Endothelial cell (in vitro differentiated cells): Measurements from ENCODE around the gene PLTP. TPM values are rescaled to one million over a fixed set of nuclear protein-coding genes. Genes with fewer than 3 reads are reported as not detected.

Source experiments
- DNase-seq: peaks from one replicate; pipeline ENCODE4 v3.0.0; 2021; ENCODE audit warnings: low spot score
- H3K27ac Mint-ChIP-seq: one replicate; pipeline ENCODE4 v1.8.0; 2021; ENCODE audit warnings: mixed read lengths, inconsistent platforms; ENCODE audit not compliant: unreplicated experiment
- H3K27me3 Mint-ChIP-seq: one replicate; pipeline ENCODE4 v1.8.0; 2021; ENCODE audit warnings: mild to moderate bottlenecking, moderate library complexity, mixed read lengths, inconsistent platforms; ENCODE audit not compliant: unreplicated experiment
- H3K36me3 Mint-ChIP-seq: one replicate; pipeline ENCODE4 v1.8.0; 2021; ENCODE audit warnings: mild to moderate bottlenecking, low read depth, mixed read lengths, inconsistent platforms; ENCODE audit not compliant: unreplicated experiment
- H3K4me1 Mint-ChIP-seq: one replicate; pipeline ENCODE4 v1.8.0; 2021; ENCODE audit warnings: mild to moderate bottlenecking, mixed read lengths, inconsistent platforms; ENCODE audit not compliant: unreplicated experiment
- H3K4me3 Mint-ChIP-seq: one replicate; pipeline ENCODE4 v1.8.0; 2021; ENCODE audit warnings: mild to moderate bottlenecking, mixed read lengths, inconsistent platforms; ENCODE audit not compliant: unreplicated experiment
- H3K9me3 Mint-ChIP-seq: one replicate; pipeline ENCODE4 v1.8.0; 2021; ENCODE audit warnings: mixed read lengths, inconsistent platforms; ENCODE audit not compliant: unreplicated experiment
- CTCF ChIP-seq: fragments of 200-600 bp; sonication (generic); IDR thresholded peaks from one replicate; pipeline ENCODE4 v1.5.0; 2021; ENCODE audit warnings: antibody characterized with exemption; ENCODE audit not compliant: unreplicated experiment
- total RNA-seq: library from RNA; stranded (reverse); fragmentation: NEBNext Ultra II Directional; extraction: Animal tissue kit (Norgen Biotek cat#: 25700); gene quantifications from one replicate; pipeline ENCODE4 v1.2.1, GENCODE V29; 2021; ENCODE audit not compliant: unreplicated experiment

The PLTP gene
- total RNA-seq, 1 donor from 2014 or later: 41.3 TPM

GRCh38 chr20:45850926-45851325, 61.0 kb downstream of the PLTP start:
- no peak overlapping the region for H3K27ac Mint-ChIP-seq
- H3K4me3 Mint-ChIP-seq: peak overlapping the region; percentile 40
- H3K36me3 Mint-ChIP-seq: peaks cover 32% of the 10 kb centered on the region
- H3K9me3 Mint-ChIP-seq: no peaks in the 10 kb centered on the region
- no peak for DNase-seq
- H3K27me3 Mint-ChIP-seq: peaks cover 4% of the 10 kb centered on the region
- H3K4me1 Mint-ChIP-seq: peaks cover 3% of the 10 kb centered on the region
- no peak for TF ChIP-seq CTCF

- Mint-ChIP-seq H3K4me3 (peak overlapping the region; percentile 40), H3K27ac (no peak overlapping the region)
These were observed 61.7 kb downstream of the PLTP start for GRCh38 chr20:45850238-45850637.

GRCh38 chr20:45848969-45849582, 62.9 kb downstream of the PLTP start:
- H3K27ac Mint-ChIP-seq: no peak overlapping the region
- no peak for DNase-seq
- peaks cover 37% of the 10 kb centered on the region for H3K36me3 Mint-ChIP-seq
- H3K4me1 Mint-ChIP-seq: no peaks in the 10 kb centered on the region
- H3K27me3 Mint-ChIP-seq: peaks cover 4% of the 10 kb centered on the region
- no peak for TF ChIP-seq CTCF
- H3K4me3 Mint-ChIP-seq: no peak overlapping the region
- no peaks in the 10 kb centered on the region for H3K9me3 Mint-ChIP-seq

More at GRCh38 chr20:45850238-45850637, 61.7 kb downstream of the PLTP start:
- no peak for TF ChIP-seq CTCF
- Mint-ChIP-seq H3K27me3 (peaks cover 4% of the 10 kb centered on the region), H3K9me3 (no peaks in the 10 kb centered on the region), H3K4me1 (no peaks in the 10 kb centered on the region), H3K36me3 (peaks cover 32% of the 10 kb centered on the region)
- no peak for DNase-seq

Other genes with a start within 250 kb of the PLTP start
- not detected for gene WFDC11, start 241.9 kb downstream of the PLTP start, total RNA-seq
- not detected for gene WFDC13, start 210.1 kb downstream of the PLTP start, total RNA-seq
- not detected for gene WFDC10B, start 207.1 kb downstream of the PLTP start, total RNA-seq
- gene SPINT4, start 189.8 kb downstream of the PLTP start, total RNA-seq: not detected
- not detected for gene WFDC3, start 120.3 kb downstream of the PLTP start, total RNA-seq
- gene DNTTIP1, start 120.2 kb downstream of the PLTP start, total RNA-seq: 36.9 TPM
- 22.9 TPM for gene UBE2C, start 99.5 kb downstream of the PLTP start, total RNA-seq
- not detected for gene TNNC2, start 84.8 kb downstream of the PLTP start, total RNA-seq
- 11.9 TPM for gene SNX21, start 78.4 kb downstream of the PLTP start, total RNA-seq
- 25.3 TPM for gene ACOT8, start 54.8 kb downstream of the PLTP start, total RNA-seq
- gene ZSWIM3, start 54.5 kb downstream of the PLTP start, total RNA-seq: 6.7 TPM
- 12.6 TPM for gene ZSWIM1, start 30.9 kb downstream of the PLTP start, total RNA-seq
- gene SPATA25, start 24.5 kb downstream of the PLTP start, total RNA-seq: 0.62 TPM
- 3.6 TPM for gene NEURL2, start 20.9 kb downstream of the PLTP start, total RNA-seq
- gene CTSA, start 20.8 kb downstream of the PLTP start, total RNA-seq: 62.7 TPM
- 34.8 TPM for gene PCIF1, start 22.5 kb upstream of the PLTP start, total RNA-seq
- 22.9 TPM for gene ZNF335, start 60.0 kb upstream of the PLTP start, total RNA-seq
- 9.7 TPM for gene MMP9, start 96.8 kb upstream of the PLTP start, total RNA-seq
- 8.8 TPM for gene SLC12A5, start 117.1 kb upstream of the PLTP start, total RNA-seq
- gene NCOA5, start 177.8 kb upstream of the PLTP start, total RNA-seq: 34.9 TPM
- gene CD40, start 206.2 kb upstream of the PLTP start, total RNA-seq: 69.4 TPM